ENCODE results near the gene CBX7.

CBX7 gene

GRCh38 chr22:39147335-39148025 lies 5.0 kb downstream of the CBX7 start:
- DNase-seq (ENCODE audit: low spot score) = no peak

- DNase-seq (ENCODE audit: low spot score) = no peak
Measured at GRCh38 chr22:39146256-39147101, 6.0 kb downstream of the CBX7 start.

- no peak for DNase-seq (ENCODE audit: low spot score)
Measured at GRCh38 chr22:39144101-39144767, 8.2 kb downstream of the CBX7 start.

DNA sequence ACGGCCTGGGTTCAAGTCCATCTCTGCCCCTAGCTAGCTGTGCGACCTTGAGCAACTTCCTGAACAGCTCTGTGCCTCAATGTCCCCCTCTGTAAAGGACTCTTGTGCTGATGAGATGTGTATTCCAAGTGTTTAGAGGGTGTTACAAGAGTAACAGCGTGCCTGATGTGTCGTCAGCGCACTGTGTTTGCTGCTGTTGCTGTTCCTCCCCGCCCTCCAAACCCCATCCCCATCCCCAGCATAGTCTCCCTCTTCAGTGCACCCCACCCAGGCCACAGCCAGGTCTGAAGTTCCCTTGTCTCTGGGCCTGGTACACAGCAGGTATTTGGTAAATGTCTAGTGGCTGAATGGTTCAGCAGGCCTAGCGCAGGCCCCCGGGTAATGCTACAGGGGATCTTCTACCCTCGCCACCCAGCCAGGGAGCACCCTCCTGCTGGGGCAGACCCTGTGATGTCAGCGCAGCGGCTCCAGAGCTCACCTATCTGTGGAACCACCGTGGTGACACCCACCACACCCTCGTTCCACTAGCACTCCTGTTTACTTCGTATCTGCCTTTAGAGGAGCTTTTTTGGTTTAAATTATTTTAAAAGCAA lies 10.3 kb downstream of the CBX7 start:
- no peak for DNase-seq (ENCODE audit: low spot score)

GRCh38 chr22:39139933-39140332 lies 12.5 kb downstream of the CBX7 start:
- no peak for DNase-seq (ENCODE audit: low spot score)

DNA sequence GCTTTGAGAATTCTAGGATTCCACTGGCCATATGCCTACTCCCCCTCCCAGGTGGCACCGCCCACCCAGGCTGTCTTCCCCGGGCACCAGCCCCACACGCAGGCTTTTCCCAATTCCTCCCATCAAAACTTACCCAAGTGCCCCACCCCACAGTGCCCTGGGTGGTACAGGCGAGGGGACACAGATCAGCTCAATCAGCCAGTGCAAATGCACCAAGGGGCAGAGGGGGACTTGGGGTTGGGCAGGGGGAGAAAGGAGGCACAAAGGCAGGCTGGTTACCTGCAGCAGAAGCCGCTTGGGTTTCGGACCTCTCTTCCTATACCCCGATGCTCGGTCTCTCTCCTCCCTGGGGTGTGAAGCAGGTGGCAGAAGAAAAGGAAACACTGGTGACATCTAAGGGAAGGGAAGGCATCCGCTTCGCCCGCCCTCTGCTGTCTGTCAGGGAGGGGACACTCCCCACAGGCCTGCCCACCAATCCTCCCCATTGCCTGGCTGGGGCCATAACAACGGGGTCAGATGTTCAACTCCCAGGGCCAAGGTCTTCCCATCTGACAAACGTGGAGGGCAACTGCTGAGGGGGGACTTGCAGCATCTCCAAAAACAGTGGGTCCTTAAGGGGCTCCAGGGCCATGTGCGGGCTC lies 14.0 kb downstream of the CBX7 start:
- DNase-seq (ENCODE audit: low spot score) = no peak

- no peak for DNase-seq (ENCODE audit: low spot score)
Measured at GRCh38 chr22:39136317-39136716, 16.2 kb downstream of the CBX7 start.

- DNase-seq (ENCODE audit: low spot score) = peak; percentile 90
Measured at GRCh38 chr22:39135092-39135896, 17.2 kb downstream of the CBX7 start.

- no peak for DNase-seq (ENCODE audit: low spot score)
Measured at GRCh38 chr22:39134366-39135091, 18.0 kb downstream of the CBX7 start.

- no peak for DNase-seq (ENCODE audit: low spot score)
Measured at GRCh38 chr22:39133871-39134270, 18.6 kb downstream of the CBX7 start.

- DNase-seq (ENCODE audit: low spot score) = no peak
Measured at GRCh38 chr22:39132871-39133524, 19.5 kb downstream of the CBX7 start.

DNA sequence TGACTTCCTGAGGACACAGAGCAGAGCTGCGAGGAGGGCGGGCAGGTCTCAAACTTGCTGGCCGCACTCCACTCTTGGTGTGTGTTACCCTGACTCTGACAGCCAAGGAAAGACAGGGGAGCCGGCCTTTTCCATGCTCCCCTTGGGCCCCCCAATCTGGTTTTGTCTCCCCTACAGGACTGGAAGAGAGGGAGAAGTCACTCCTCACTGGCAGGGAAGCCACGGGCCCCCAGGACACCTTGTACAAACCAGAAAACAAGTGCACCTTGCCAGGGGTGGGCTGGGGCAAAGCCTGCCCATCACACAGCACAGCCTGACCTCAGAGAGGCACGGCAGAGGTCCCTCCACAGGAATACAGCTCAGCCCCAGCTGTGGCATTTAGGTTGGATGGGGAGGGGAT lies 20.2 kb downstream of the CBX7 start:
- DNase-seq (ENCODE audit: low spot score) = no peak

DNA sequence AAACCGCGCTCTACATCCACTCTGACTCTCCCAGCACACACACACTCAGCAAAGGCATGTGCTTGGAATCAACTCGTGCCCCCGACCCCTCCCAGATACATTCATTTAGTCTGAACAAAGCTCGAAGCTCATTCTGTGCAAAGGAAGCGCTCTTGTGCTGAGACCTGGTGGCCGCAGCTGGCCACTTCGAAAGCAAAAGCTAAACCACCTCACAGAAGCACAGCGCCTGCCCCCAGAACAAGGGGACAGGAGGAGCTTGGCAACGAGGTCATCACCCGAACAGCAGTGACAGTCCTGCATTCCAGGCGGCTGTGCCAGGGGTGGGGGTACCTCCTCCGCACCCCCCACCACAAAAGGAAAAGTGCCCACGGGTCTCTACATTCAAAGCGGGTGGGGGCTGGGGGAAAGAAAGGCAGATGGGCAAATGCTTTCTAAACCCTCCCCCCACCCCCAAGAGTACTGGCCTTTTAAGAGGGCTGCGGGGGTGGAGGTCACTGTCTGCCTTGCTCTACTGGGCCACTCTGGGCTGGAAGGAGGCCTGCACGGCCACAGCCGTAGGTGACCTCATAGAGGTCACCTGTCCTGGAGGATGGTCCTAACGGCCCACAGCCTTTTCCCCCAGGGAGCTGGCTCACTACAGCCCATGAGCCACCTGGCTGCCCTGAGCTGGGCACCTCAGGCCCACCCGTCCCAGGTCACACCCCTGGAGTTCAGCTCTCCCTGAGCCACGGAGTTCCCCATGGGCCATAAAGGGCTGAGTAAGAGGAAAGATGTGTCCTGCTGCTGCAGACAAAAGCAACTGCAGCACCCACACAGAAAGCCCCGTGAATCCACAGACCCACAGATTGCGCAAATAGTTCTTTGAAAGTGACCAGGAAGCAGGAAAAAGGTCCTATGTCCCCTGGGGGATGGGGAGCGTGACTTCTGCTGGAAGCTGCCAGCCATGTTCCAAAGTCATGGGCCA lies 21.3 kb downstream of the CBX7 start:
- no peak for DNase-seq (ENCODE audit: low spot score)

GRCh38 chr22:39130152-39130704 lies 22.3 kb downstream of the CBX7 start:
- DNase-seq (ENCODE audit: low spot score) = no peak

DNA sequence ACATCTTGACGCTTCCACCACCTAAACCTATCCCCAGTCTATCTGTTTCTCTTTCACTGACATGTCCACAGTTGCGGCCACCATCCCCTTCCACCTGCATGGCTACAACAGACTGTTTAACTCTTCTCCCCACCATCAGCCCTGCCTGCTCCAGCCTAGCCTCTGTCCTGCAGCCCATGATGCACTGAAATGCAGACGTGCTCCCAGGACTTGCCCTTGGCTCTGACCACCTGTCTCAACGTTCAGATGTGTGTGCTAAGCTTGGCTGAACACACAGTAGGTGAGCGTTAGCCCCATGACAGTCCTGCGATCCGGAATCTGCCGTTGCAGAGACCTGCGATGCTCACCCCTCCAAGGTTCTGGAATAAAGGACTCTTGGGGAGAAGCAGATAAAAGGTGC lies 22.7 kb downstream of the CBX7 start:
- no peak for DNase-seq (ENCODE audit: low spot score)

- peak; percentile 49 for DNase-seq (ENCODE audit: low spot score)
Measured at GRCh38 chr22:39129081-39129480, 23.4 kb downstream of the CBX7 start.

- DNase-seq (ENCODE audit: low spot score) = peak; percentile 8
Measured at GRCh38 chr22:39128508-39128907, 24.0 kb downstream of the CBX7 start.

DNA sequence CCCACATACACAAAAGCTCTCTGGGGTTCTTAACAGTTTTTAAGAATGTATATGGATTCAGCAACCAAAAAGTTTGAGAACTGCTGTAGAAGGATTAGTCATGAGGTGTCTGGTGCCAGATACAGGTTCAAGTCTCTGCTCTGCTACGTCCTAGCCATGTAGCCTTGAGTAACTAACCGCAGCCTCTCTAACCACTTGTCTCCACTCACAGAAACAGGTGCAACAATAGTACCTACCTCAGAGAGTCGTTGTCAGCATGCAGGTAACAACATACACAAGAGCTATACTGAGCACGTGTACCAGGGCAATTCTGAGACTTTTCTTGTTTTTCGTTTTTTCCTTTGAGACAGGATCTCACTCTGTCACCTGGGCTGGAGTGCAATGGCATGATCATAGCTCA lies 26.9 kb downstream of the CBX7 start:
- no peak for DNase-seq (ENCODE audit: low spot score)
